ENCODE data around the gene ELMO1. TPM values are rescaled to one million over a fixed set of nuclear protein-coding genes. Genes with fewer than 3 reads are reported as not detected.

Gene ELMO1
- total RNA-seq, 1 donor from 2014 or later = 21.2 TPM

GRCh38 chr7:37112218-37112617 lies 336.4 kb downstream of the ELMO1 start:
- DNase-seq (ENCODE audit: low spot score) = no peak
- ATAC-seq = no peak

- ATAC-seq (no peak), DNase-seq (ENCODE audit: low spot score) (no peak)
Measured at GRCh38 chr7:37111459-37111858, 337.2 kb downstream of the ELMO1 start.

GRCh38 chr7:37110660-37111424 lies 337.8 kb downstream of the ELMO1 start:
- no peak for DNase-seq (ENCODE audit: low spot score)

GRCh38 chr7:37109843-37110242 lies 338.8 kb downstream of the ELMO1 start:
- ATAC-seq (no peak), DNase-seq (ENCODE audit: low spot score) (no peak)

More at GRCh38 chr7:37110660-37111424, 337.8 kb downstream of the ELMO1 start:
- no peak for ATAC-seq

GRCh38 chr7:37109016-37109683 lies 339.5 kb downstream of the ELMO1 start:
- no peak for DNase-seq (ENCODE audit: low spot score)
- no peak for ATAC-seq

- DNase-seq (ENCODE audit: low spot score) = no peak
- ATAC-seq = no peak
Measured at GRCh38 chr7:37108615-37109014, 340.0 kb downstream of the ELMO1 start.

GRCh38 chr7:37107047-37107750 lies 341.5 kb downstream of the ELMO1 start:
- DNase-seq (ENCODE audit: low spot score) (no peak), ATAC-seq (no peak)

- DNase-seq (ENCODE audit: low spot score) (no peak), ATAC-seq (no peak)
Measured at GRCh38 chr7:37105762-37106161, 342.9 kb downstream of the ELMO1 start.

- no peak for DNase-seq (ENCODE audit: low spot score)
- ATAC-seq = no peak
Measured at GRCh38 chr7:37104822-37105518, 343.7 kb downstream of the ELMO1 start.

- ATAC-seq (no peak), DNase-seq (ENCODE audit: low spot score) (no peak)
Measured at GRCh38 chr7:37102518-37103137, 346.0 kb downstream of the ELMO1 start.

- DNase-seq (ENCODE audit: low spot score) = no peak
- no peak for ATAC-seq
Measured at GRCh38 chr7:37100735-37101331, 347.8 kb downstream of the ELMO1 start.

GRCh38 chr7:37098762-37099161 lies 349.9 kb downstream of the ELMO1 start:
- no peak for ATAC-seq

GRCh38 chr7:37097983-37098382 lies 350.7 kb downstream of the ELMO1 start:
- DNase-seq (ENCODE audit: low spot score) = no peak
- no peak for ATAC-seq

More at GRCh38 chr7:37098762-37099161, 349.9 kb downstream of the ELMO1 start:
- no peak for DNase-seq (ENCODE audit: low spot score)

GRCh38 chr7:37097276-37097675 lies 351.4 kb downstream of the ELMO1 start:
- ATAC-seq (no peak), DNase-seq (ENCODE audit: low spot score) (no peak)

- ATAC-seq = no peak
- no peak for DNase-seq (ENCODE audit: low spot score)
Measured at GRCh38 chr7:37096341-37096740, 352.3 kb downstream of the ELMO1 start.

- ATAC-seq (no peak), DNase-seq (ENCODE audit: low spot score) (no peak)
Measured at GRCh38 chr7:37095122-37095521, 353.5 kb downstream of the ELMO1 start.

GRCh38 chr7:37093257-37093656 lies 355.4 kb downstream of the ELMO1 start:
- peak; percentile 66 for ATAC-seq

GRCh38 chr7:37092548-37092947 lies 356.1 kb downstream of the ELMO1 start:
- peak; percentile 27 for ATAC-seq
- DNase-seq (ENCODE audit: low spot score) = no peak

More at GRCh38 chr7:37093257-37093656, 355.4 kb downstream of the ELMO1 start:
- DNase-seq (ENCODE audit: low spot score) = no peak

GRCh38 chr7:37089972-37090371 lies 358.7 kb downstream of the ELMO1 start:
- DNase-seq (ENCODE audit: low spot score) = no peak
- ATAC-seq = peak; percentile 68

- DNase-seq (ENCODE audit: low spot score) (no peak), ATAC-seq (no peak)
Measured at GRCh38 chr7:37085600-37085999, 363.1 kb downstream of the ELMO1 start.

Data from left lobe of liver (tissue), 2 donors.